Natural killer cell (primary cell): ENCODE measurements around the gene NPHP4. TPM values are rescaled to one million over a fixed set of nuclear protein-coding genes. Genes with fewer than 3 reads are reported as not detected.

Experiments used
- ATAC-seq, 3 donors: fragments of 150-1000 bp in 2 of 3; fragments of 200-7000 bp in 1 of 3; cut with Tn5 transposase; 1 replicate in 1 of 3; 2 replicates in 2 of 3; pipeline ENCODE4 v1.10.0; 2021; ENCODE audit warnings: mild to moderate bottlenecking in 2 of 3, moderate library complexity in 2 of 3
- DNase-seq, 2 donors: peaks; one replicate each; pipeline versions ENCODE4 v3.0.0 to v3.0.0-alpha.2; 2013 to 2021; ENCODE audit warnings: mixed read lengths in 1 of 2
- H3K27ac ChIP-seq: one replicate; pipeline ENCODE4 v1.5.1; 2013; ENCODE audit warnings: mild to moderate bottlenecking, low read length
- H3K27me3 ChIP-seq: one replicate; pipeline ENCODE4 v1.6.1; 2013; ENCODE audit warnings: low read length; ENCODE audit not compliant: control insufficient read depth, insufficient read depth
- H3K36me3 ChIP-seq: one replicate; pipeline ENCODE4 v1.6.1; 2013; ENCODE audit warnings: low read length; ENCODE audit not compliant: control insufficient read depth, insufficient read depth
- H3K4me1 ChIP-seq: one replicate; pipeline ENCODE4 v1.6.1; 2013; ENCODE audit warnings: low read length; ENCODE audit not compliant: control insufficient read depth, insufficient read depth
- H3K4me3 ChIP-seq: one replicate; pipeline ENCODE4 v1.5.1; 2013; ENCODE audit warnings: low read length
- H3K9me3 ChIP-seq: one replicate; pipeline ENCODE4 v1.6.1; 2013; ENCODE audit warnings: low read length; ENCODE audit not compliant: control insufficient read depth, insufficient read depth
- H3K27ac Mint-ChIP-seq, 2 donors: one replicate each; pipeline ENCODE4 v1.8.0; 2022; ENCODE audit warnings: mild to moderate bottlenecking in 2 of 2, mixed read lengths in 2 of 2, moderate library complexity in 1 of 2
- H3K27me3 Mint-ChIP-seq, 2 donors: one replicate each; pipeline ENCODE4 v1.8.0; 2022; ENCODE audit warnings: low read depth in 2 of 2, mixed read lengths in 2 of 2
- H3K36me3 Mint-ChIP-seq: one replicate; pipeline ENCODE4 v1.8.0; 2022; ENCODE audit warnings: mixed read lengths
- H3K4me1 Mint-ChIP-seq, 2 donors: one replicate each; pipeline ENCODE4 v1.8.0; 2022; ENCODE audit warnings: mixed read lengths in 2 of 2
- H3K4me3 Mint-ChIP-seq: one replicate; pipeline ENCODE4 v1.8.0; 2022; ENCODE audit warnings: mild to moderate bottlenecking, moderate library complexity, mixed read lengths
- H3K9me3 Mint-ChIP-seq, 2 donors: one replicate each; pipeline ENCODE4 v1.8.0; 2022; ENCODE audit warnings: mixed read lengths in 2 of 2
- CTCF ChIP-seq: fragments of 200-600 bp; IDR thresholded peaks from one replicate; pipeline ENCODE4 v1.8.0; 2022; ENCODE audit warnings: antibody characterized with exemption
- WGBS: methylation state at CpG from one replicate; pipeline ENCODE4 v1.1.7; 2013; ENCODE audit warnings: missing lambda C conversion rate; ENCODE audit not compliant: insufficient coverage; 5-methylcytosine and 5-hydroxymethylcytosine counted together
- intact Hi-C: fragments of 100-400 bp; cut with micrococcal nuclease; formaldehyde crosslinking; loops from one replicate; pipeline ENCODE4 v1.14.2; 2022
- total RNA-seq, 4 donors: library from RNA; stranded (reverse); fragments of 120-200 nt in 1 of 4; gene quantifications; one replicate each; pipeline versions ENCODE4 v1.2.3 to v1.2.4, GENCODE V29; 2013 to 2022

Gene NPHP4
- total RNA-seq, 3 donors from 2014 or later (not counting 1 experiment from before 2014, with no cell fraction given), result 6.3 to 14.7 (median 10.1) TPM

GRCh38 chr1:5889901-5890300, 102.3 kb downstream of the NPHP4 start:
- no peak for ATAC-seq
- intact Hi-C loops, result no loop called here
- H3K36me3 Mint-ChIP-seq, result no peaks in the 10 kb centered on the region
- no peak for TF ChIP-seq CTCF
- no peaks in the 10 kb centered on the region for H3K4me1 ChIP-seq
- H3K4me3 ChIP-seq, result no peak overlapping the region
- WGBS, result 90% methylated on average over 12 of the region's 12 CpGs
- no peak overlapping the region for H3K27ac ChIP-seq
- no peaks in the 10 kb centered on the region for H3K36me3 ChIP-seq
- H3K27me3 Mint-ChIP-seq, result no peaks in the 10 kb centered on the region
- no peaks in the 10 kb centered on the region for H3K4me1 Mint-ChIP-seq
- H3K9me3 Mint-ChIP-seq, result peaks cover 0 to 3% of the 10 kb centered on the region in 2 donors
- no peaks in the 10 kb centered on the region for H3K27me3 ChIP-seq
- no peak for DNase-seq
- no peak overlapping the region for H3K4me3 Mint-ChIP-seq
- no peaks in the 10 kb centered on the region for H3K9me3 ChIP-seq
- H3K27ac Mint-ChIP-seq, result no peak overlapping the region

- Mint-ChIP-seq H3K27me3 (no peaks in the 10 kb centered on the region), H3K9me3 (peaks cover 0 to 1% of the 10 kb centered on the region in 2 donors), H3K4me3 (no peak overlapping the region), H3K36me3 (no peaks in the 10 kb centered on the region), H3K27ac (no peak overlapping the region), H3K4me1 (no peaks in the 10 kb centered on the region)
- Histone ChIP-seq H3K4me3 (no peak overlapping the region), H3K9me3 (no peaks in the 10 kb centered on the region), H3K27ac (no peak overlapping the region), H3K27me3 (no peaks in the 10 kb centered on the region), H3K36me3 (no peaks in the 10 kb centered on the region), H3K4me1 (no peaks in the 10 kb centered on the region)
- DNase-seq, result no peak
- WGBS, result 97% methylated on average over 12 of the region's 12 CpGs
- TF ChIP-seq CTCF, result no peak
- ATAC-seq, result no peak
- intact Hi-C loops, result no loop called here
Observed at GRCh38 chr1:5889462-5889861, 102.8 kb downstream of the NPHP4 start.

GRCh38 chr1:5888606-5889211, 103.5 kb downstream of the NPHP4 start:
- intact Hi-C loops, result no loop called here
- no peak for ATAC-seq
- no peaks in the 10 kb centered on the region for H3K9me3 Mint-ChIP-seq
- no peak overlapping the region for H3K4me3 ChIP-seq
- H3K27me3 ChIP-seq, result no peaks in the 10 kb centered on the region
- no peak overlapping the region for H3K4me3 Mint-ChIP-seq
- no peak for DNase-seq
- H3K36me3 Mint-ChIP-seq, result no peaks in the 10 kb centered on the region
- no peak for TF ChIP-seq CTCF
- H3K27ac Mint-ChIP-seq, result no peak overlapping the region
- no peaks in the 10 kb centered on the region for H3K4me1 ChIP-seq
- WGBS, result 92% methylated on average over 13 of the region's 13 CpGs
- no peaks in the 10 kb centered on the region for H3K4me1 Mint-ChIP-seq
- no peaks in the 10 kb centered on the region for H3K36me3 ChIP-seq
- no peaks in the 10 kb centered on the region for H3K9me3 ChIP-seq
- H3K27me3 Mint-ChIP-seq, result no peaks in the 10 kb centered on the region
- no peak overlapping the region for H3K27ac ChIP-seq

GRCh38 chr1:5887971-5888361, 104.3 kb downstream of the NPHP4 start:
- Mint-ChIP-seq H3K27me3 (no peaks in the 10 kb centered on the region), H3K27ac (no peak overlapping the region), H3K36me3 (no peaks in the 10 kb centered on the region), H3K9me3 (no peaks in the 10 kb centered on the region), H3K4me3 (no peak overlapping the region), H3K4me1 (no peaks in the 10 kb centered on the region)
- intact Hi-C loops, result no loop called here
- no peak for TF ChIP-seq CTCF
- Histone ChIP-seq H3K36me3 (no peaks in the 10 kb centered on the region), H3K4me3 (no peak overlapping the region), H3K9me3 (no peaks in the 10 kb centered on the region), H3K4me1 (no peaks in the 10 kb centered on the region), H3K27ac (no peak overlapping the region), H3K27me3 (no peaks in the 10 kb centered on the region)
- ATAC-seq (no peak), DNase-seq (no peak)
- 88% methylated on average over 15 of the region's 15 CpGs for WGBS
